Mesothelial cell of epicardium (in vitro differentiated cells): ENCODE measurements around the gene CAPZA1. TPM values are rescaled to one million over a fixed set of nuclear protein-coding genes. Genes with fewer than 3 reads are reported as not detected.
A peak's percentile ranks its signal among the peaks of the same experiment; 100 is the strongest.

Experiments
- DNase-seq, 2 experiments: peaks; one replicate each; pipeline ENCODE4 v3.0.0; 2021; ENCODE audit warnings: low spot score in 2 of 2; ENCODE audit not compliant: unreplicated experiment in 2 of 2
- H3K27ac Mint-ChIP-seq: 2 replicates; pipeline ENCODE4 v1.8.0; 2021; ENCODE audit warnings: mixed read lengths
- H3K27me3 Mint-ChIP-seq: 2 replicates; pipeline ENCODE4 v1.8.0; 2021; ENCODE audit warnings: low read depth, mixed read lengths
- H3K36me3 Mint-ChIP-seq: 2 replicates; pipeline ENCODE4 v1.8.0; 2021; ENCODE audit warnings: mixed read lengths
- H3K4me1 Mint-ChIP-seq: 2 replicates; pipeline ENCODE4 v1.8.0; 2021; ENCODE audit warnings: mixed read lengths
- H3K4me3 Mint-ChIP-seq: 2 replicates; pipeline ENCODE4 v1.8.0; 2021; ENCODE audit warnings: mild to moderate bottlenecking, moderate library complexity, mixed read lengths
- H3K9me3 Mint-ChIP-seq: 2 replicates; pipeline ENCODE4 v1.8.0; 2021; ENCODE audit warnings: mixed read lengths
- total RNA-seq: library from RNA; stranded (reverse); gene quantifications from 3 replicates; pipeline ENCODE4 v1.2.1, GENCODE V29; 2021
- TF ChIP-seq, protein P1 (sequence below): fragments of 200-600 bp; sonication (generic); IDR thresholded peaks from one replicate; pipeline ENCODE4 v1.5.0; 2021; ENCODE audit warnings: antibody characterized with exemption; ENCODE audit not compliant: unreplicated experiment

CAPZA1 gene
- total RNA-seq, 1 donor from 2014 or later, result 109 TPM

DNA sequence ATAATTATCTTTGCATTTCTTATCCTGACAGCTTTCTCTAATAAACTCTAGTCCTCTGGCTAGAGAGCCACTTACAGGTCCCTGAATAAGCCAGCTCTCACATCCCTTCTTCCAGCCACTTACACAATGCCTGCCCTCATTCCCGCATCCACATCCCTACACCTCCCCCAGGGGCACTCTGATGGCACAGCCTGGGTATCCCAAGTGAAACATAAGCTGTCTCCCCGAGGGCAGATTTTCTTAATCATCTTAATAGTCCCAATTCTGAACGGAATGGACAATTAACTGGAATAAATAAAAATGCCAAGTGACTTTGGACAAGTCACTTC is 82.4 kb downstream of the CAPZA1 start:
- TF ChIP-seq, protein P1, sequence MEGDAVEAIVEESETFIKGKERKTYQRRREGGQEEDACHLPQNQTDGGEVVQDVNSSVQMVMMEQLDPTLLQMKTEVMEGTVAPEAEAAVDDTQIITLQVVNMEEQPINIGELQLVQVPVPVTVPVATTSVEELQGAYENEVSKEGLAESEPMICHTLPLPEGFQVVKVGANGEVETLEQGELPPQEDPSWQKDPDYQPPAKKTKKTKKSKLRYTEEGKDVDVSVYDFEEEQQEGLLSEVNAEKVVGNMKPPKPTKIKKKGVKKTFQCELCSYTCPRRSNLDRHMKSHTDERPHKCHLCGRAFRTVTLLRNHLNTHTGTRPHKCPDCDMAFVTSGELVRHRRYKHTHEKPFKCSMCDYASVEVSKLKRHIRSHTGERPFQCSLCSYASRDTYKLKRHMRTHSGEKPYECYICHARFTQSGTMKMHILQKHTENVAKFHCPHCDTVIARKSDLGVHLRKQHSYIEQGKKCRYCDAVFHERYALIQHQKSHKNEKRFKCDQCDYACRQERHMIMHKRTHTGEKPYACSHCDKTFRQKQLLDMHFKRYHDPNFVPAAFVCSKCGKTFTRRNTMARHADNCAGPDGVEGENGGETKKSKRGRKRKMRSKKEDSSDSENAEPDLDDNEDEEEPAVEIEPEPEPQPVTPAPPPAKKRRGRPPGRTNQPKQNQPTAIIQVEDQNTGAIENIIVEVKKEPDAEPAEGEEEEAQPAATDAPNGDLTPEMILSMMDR, result no peak
- peak overlapping the region; percentile 5 for H3K4me3 Mint-ChIP-seq
- no peaks in the 10 kb centered on the region for H3K27me3 Mint-ChIP-seq
- H3K36me3 Mint-ChIP-seq, result peaks cover 21% of the 10 kb centered on the region
- peak overlapping the region; percentile 98 for H3K27ac Mint-ChIP-seq
- peaks cover 87% of the 10 kb centered on the region for H3K4me1 Mint-ChIP-seq
- H3K9me3 Mint-ChIP-seq, result no peaks in the 10 kb centered on the region
- no peak for DNase-seq

DNA sequence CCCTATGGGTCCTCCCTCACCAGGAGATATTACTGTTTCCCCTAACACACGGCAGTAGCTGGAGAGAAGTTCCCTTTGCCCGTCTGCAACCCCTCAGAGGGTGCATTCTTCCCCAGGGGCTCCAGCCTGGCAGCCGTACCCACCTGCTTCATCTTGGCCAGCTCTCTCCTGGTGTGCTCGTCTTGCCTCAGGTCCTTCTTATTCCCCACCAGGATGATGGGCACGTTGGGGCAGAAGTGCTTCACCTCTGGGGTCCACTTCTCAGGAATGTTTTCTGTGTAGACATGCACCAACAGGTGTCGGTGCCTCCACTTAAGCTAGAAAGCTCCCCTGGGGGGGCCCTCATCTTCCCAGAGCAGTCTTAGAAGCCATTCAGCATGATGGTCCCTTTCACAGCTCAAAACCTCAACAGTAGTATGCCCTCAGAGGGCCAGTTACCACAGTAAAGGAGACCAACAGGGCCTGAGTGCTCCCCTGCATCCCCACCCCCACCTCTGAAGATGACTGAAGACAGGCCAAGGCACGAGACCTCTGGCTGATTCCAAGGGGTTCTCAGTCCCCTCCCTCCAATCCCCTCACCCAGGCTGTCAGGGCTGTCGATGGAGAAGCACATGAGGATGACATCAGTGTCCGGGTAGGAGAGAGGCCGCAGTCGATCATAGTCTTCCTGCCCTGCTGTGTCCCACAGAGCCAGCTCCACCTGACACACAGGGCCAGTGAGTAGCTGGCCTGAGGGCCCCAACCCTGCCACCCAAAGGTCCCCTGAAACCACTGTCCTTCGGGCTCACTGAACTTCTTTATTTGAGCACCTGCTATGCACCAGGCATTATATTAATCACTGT is 83.0 kb downstream of the CAPZA1 start:
- Mint-ChIP-seq H3K36me3 (peaks cover 21% of the 10 kb centered on the region), H3K4me3 (peak overlapping the region; percentile 10), H3K4me1 (peaks cover 88% of the 10 kb centered on the region)

DNA sequence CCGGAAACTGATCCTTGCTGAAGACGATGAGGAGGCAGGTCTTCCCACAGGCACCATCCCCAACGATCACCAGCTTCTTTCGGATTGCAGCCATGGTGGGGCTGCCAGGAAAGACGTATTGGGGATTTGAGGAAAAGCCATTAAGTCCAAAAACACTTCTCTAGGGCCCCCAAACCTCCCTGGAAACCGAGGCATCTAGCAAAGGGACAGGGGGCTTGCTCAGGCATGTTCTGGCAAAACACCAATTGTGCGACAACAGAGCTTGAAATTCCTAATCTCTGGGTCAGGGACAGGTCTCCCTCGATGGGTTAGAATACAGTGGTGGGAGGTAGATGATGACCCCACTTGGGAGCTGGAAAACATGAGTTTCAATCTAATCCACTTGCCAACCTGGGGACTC is 84.1 kb downstream of the CAPZA1 start:
- DNase-seq, result no peak
- TF ChIP-seq, protein P1, result no peak
- H3K4me3 Mint-ChIP-seq, result peak overlapping the region; percentile 78
- peaks cover 81% of the 10 kb centered on the region for H3K4me1 Mint-ChIP-seq
- H3K9me3 Mint-ChIP-seq, result no peaks in the 10 kb centered on the region
- peak overlapping the region; percentile 95 for H3K27ac Mint-ChIP-seq
- peaks cover 18% of the 10 kb centered on the region for H3K36me3 Mint-ChIP-seq
- H3K27me3 Mint-ChIP-seq, result no peaks in the 10 kb centered on the region

More for the DNA sequence above, 83.0 kb downstream of the CAPZA1 start:
- Mint-ChIP-seq H3K27me3 (no peaks in the 10 kb centered on the region), H3K9me3 (no peaks in the 10 kb centered on the region), H3K27ac (peak overlapping the region; percentile 98)
- TF ChIP-seq, protein P1, result no peak
- DNase-seq, result no peak

DNA sequence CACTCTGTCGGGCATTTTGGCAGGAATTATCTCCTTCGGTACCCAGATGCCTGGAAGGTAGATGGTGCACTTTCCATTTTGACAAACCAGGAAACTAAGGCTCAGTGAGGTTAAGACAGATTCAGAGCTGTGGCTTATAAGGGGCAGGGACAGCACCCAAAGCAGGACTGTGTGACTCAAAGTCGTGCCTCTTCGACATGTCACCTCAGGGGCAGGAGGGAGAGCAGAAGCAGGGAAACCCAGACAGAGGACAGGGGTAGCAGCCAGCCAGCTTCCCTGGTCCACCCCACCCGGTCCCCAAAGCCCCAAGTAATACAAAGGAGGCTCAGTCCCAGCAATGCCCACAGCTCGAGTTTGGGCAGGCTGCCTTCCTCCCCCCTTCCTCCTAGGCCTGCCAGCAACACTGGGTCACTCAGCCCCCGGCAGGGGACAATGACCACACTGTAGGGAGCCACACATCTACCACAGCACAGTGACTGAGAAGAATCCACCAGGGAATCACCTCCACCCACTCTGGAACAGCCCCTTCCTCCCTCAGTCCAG is 84.8 kb downstream of the CAPZA1 start:
- Mint-ChIP-seq H3K4me1 (peaks cover 73% of the 10 kb centered on the region), H3K36me3 (peaks cover 14% of the 10 kb centered on the region), H3K4me3 (peak overlapping the region; percentile 78), H3K9me3 (no peaks in the 10 kb centered on the region), H3K27ac (peak overlapping the region; percentile 95), H3K27me3 (no peaks in the 10 kb centered on the region)
- TF ChIP-seq, protein P1, result no peak
- DNase-seq, result no peak

DNA sequence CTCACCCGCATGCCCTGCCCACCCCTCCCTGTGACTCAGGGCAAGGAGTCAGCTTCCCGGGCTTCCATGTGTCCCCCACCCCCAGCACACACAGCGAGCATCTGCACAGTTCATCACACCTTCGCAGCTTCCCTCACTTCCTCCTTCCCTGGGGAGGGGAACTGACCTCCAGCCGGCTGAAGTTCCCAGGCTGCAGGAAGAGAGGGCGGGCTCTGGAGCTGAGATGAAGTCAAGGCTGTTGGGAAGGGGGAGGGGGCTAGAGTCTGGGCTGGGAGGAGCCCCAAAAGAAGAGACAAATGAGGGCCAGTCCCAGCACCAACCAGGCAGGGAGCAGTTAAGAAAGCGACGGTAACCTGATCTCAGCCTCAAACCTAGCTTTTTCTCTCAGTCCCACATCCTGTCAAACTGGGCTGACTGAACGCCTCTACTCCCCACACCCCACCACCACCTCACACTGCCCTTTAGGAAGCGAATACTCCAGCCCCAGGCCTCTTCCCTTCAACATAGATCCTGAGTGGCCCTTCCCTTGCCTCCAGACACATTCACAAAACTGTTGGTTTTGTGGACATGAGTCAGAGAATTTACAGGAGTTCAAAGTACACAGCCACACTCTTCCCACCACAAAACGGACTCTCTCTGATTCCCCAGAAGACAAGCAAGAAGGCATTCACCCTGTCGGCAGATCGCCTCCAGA is 85.4 kb downstream of the CAPZA1 start:
- DNase-seq, result peak; percentile 56 to 77
- Mint-ChIP-seq H3K27me3 (no peaks in the 10 kb centered on the region), H3K36me3 (peaks cover 14% of the 10 kb centered on the region), H3K27ac (peak overlapping the region; percentile 95), H3K4me1 (peaks cover 67% of the 10 kb centered on the region), H3K9me3 (no peaks in the 10 kb centered on the region), H3K4me3 (peak overlapping the region; percentile 78)
- TF ChIP-seq, protein P1, result no peak
